Measurements from ENCODE around the gene RINL. TPM values are rescaled to one million over a fixed set of nuclear protein-coding genes. Genes with fewer than 3 reads are reported as not detected.

Gene RINL
- total and polyA plus RNA-seq, 9 donors, result 1.1 to 4.7 (median 2.6) TPM

GRCh38 chr19:38819231-38819920 lies 58.7 kb downstream of the RINL start:
- intact Hi-C loops (cut with DNase I), result no loop called here
- no peak overlapping the region for H3K27ac ChIP-seq
- TF ChIP-seq, protein P1, sequence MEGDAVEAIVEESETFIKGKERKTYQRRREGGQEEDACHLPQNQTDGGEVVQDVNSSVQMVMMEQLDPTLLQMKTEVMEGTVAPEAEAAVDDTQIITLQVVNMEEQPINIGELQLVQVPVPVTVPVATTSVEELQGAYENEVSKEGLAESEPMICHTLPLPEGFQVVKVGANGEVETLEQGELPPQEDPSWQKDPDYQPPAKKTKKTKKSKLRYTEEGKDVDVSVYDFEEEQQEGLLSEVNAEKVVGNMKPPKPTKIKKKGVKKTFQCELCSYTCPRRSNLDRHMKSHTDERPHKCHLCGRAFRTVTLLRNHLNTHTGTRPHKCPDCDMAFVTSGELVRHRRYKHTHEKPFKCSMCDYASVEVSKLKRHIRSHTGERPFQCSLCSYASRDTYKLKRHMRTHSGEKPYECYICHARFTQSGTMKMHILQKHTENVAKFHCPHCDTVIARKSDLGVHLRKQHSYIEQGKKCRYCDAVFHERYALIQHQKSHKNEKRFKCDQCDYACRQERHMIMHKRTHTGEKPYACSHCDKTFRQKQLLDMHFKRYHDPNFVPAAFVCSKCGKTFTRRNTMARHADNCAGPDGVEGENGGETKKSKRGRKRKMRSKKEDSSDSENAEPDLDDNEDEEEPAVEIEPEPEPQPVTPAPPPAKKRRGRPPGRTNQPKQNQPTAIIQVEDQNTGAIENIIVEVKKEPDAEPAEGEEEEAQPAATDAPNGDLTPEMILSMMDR (IDR thresholded peaks at IDR 0.05), result no peak
- TF ChIP-seq POLR2A (IDR thresholded peaks at IDR 0.05), result no peak
- H3K36me3 ChIP-seq, result no peaks in the 10 kb centered on the region
- DNase-seq, result peak in 3 of 5 donors; percentile 30 to 71 (median 51)
- H3K9me3 ChIP-seq, result no peaks in the 10 kb centered on the region
- no peak overlapping the region for H3K4me3 ChIP-seq
- H3K4me1 ChIP-seq (ENCODE audit: insufficient read depth), result peaks cover 3% of the 10 kb centered on the region
- WGBS, 3 donors, result 58 to 67% (median 66%) methylated on average over 13 of the region's 13 CpGs
- H3K27me3 ChIP-seq, result no peaks in the 10 kb centered on the region

Other genes with a start within 250 kb of the RINL start
- gene ACTN4, start 230.6 kb downstream of the RINL start, total RNA-seq, result 100 to 1,000 TPM; 139 to 419 (median 299) TPM
- gene ACTN4, start 230.6 kb downstream of the RINL start, polyA plus RNA-seq, result 100 to 1,000 TPM; 188 to 458 TPM
- 1 to 10 TPM in 5 of 7 donors, under 1 TPM in 2; 0.81 to 8.0 (median 3.1) TPM for gene CAPN12, start 133.8 kb downstream of the RINL start, total RNA-seq
- 1 to 10 TPM in 1 of 2 donors, under 1 TPM in 1; 0.22 to 3.6 TPM for gene CAPN12, start 133.8 kb downstream of the RINL start, polyA plus RNA-seq
- gene LGALS7, start 104.8 kb downstream of the RINL start, total RNA-seq, result under 1 TPM in 2 of 7 donors, not detected in 5; 0.69 to 0.79 TPM
- gene LGALS7, start 104.8 kb downstream of the RINL start, polyA plus RNA-seq, result under 1 TPM in 1 of 2 donors, not detected in 1; 0.84 TPM
- not detected for gene LGALS7B, start 89.1 kb downstream of the RINL start, total RNA-seq
- gene LGALS7B, start 89.1 kb downstream of the RINL start, polyA plus RNA-seq, result not detected
- 1 to 10 TPM in 4 of 7 donors, under 1 TPM in 3; 0.57 to 7.4 (median 2.2) TPM for gene LGALS4, start 65.3 kb downstream of the RINL start, total RNA-seq
- 1 to 10 TPM in 1 of 2 donors, under 1 TPM in 1; 0.80 to 1.4 TPM for gene LGALS4, start 65.3 kb downstream of the RINL start, polyA plus RNA-seq
- 100 to 1,000 TPM in 5 of 7 donors, 10 to 100 TPM in 2; 67.6 to 146 (median 113) TPM for gene ECH1, start 46.5 kb downstream of the RINL start, total RNA-seq
- gene ECH1, start 46.5 kb downstream of the RINL start, polyA plus RNA-seq, result 100 to 1,000 TPM; 202 to 243 TPM
- 100 to 1,000 TPM; 110 to 282 (median 230) TPM for gene HNRNPL, start 28.3 kb downstream of the RINL start, total RNA-seq
- gene HNRNPL, start 28.3 kb downstream of the RINL start, polyA plus RNA-seq, result 100 to 1,000 TPM; 152 to 284 TPM
- 10 to 100 TPM; 51.7 to 64.9 (median 55.7) TPM for gene SIRT2, start 21.3 kb upstream of the RINL start, total RNA-seq
- 10 to 100 TPM; 46.1 to 60.0 TPM for gene SIRT2, start 21.3 kb upstream of the RINL start, polyA plus RNA-seq
- gene NFKBIB, start 21.7 kb upstream of the RINL start, total RNA-seq, result 10 to 100 TPM in 6 of 7 donors, 1 to 10 TPM in 1; 8.5 to 19.3 (median 13.2) TPM
- 10 to 100 TPM in 1 of 2 donors, 1 to 10 TPM in 1; 3.2 to 21.6 TPM for gene NFKBIB, start 21.7 kb upstream of the RINL start, polyA plus RNA-seq
- 1 to 10 TPM in 1 of 7 donors, under 1 TPM in 4, not detected in 2; 0.50 to 1.1 (median 0.51) TPM for gene CCER2, start 33.9 kb upstream of the RINL start, total RNA-seq
- under 1 TPM in 1 of 2 donors, not detected in 1; 0.48 TPM for gene CCER2, start 33.9 kb upstream of the RINL start, polyA plus RNA-seq
- 10 to 100 TPM in 6 of 7 donors, 1 to 10 TPM in 1; 9.8 to 20.6 (median 18.0) TPM for gene SARS2, start 52.5 kb upstream of the RINL start, total RNA-seq
- gene SARS2, start 52.5 kb upstream of the RINL start, polyA plus RNA-seq, result 10 to 100 TPM in 1 of 2 donors, 1 to 10 TPM in 1; 5.0 to 20.5 TPM
- 10 to 100 TPM; 15.5 to 24.1 (median 19.7) TPM for gene MRPS12, start 52.7 kb upstream of the RINL start, total RNA-seq
- 10 to 100 TPM in 1 of 2 donors, 1 to 10 TPM in 1; 5.5 to 24.0 TPM for gene MRPS12, start 52.7 kb upstream of the RINL start, polyA plus RNA-seq
- 10 to 100 TPM; 32.7 to 52.2 (median 41.9) TPM for gene FBXO17, start 97.5 kb upstream of the RINL start, total RNA-seq
- 10 to 100 TPM; 26.7 to 35.5 TPM for gene FBXO17, start 97.5 kb upstream of the RINL start, polyA plus RNA-seq
- gene FBXO27, start 154.3 kb upstream of the RINL start, total RNA-seq, result 10 to 100 TPM in 5 of 7 donors, 1 to 10 TPM in 2; 5.7 to 21.4 (median 19.1) TPM
- 10 to 100 TPM in 1 of 2 donors, 1 to 10 TPM in 1; 6.4 to 14.7 TPM for gene FBXO27, start 154.3 kb upstream of the RINL start, polyA plus RNA-seq
- gene ACP7, start 206.1 kb upstream of the RINL start, total RNA-seq, result not detected
- gene ACP7, start 206.1 kb upstream of the RINL start, polyA plus RNA-seq, result not detected
- gene PAK4, start 247.5 kb upstream of the RINL start, total RNA-seq, result 10 to 100 TPM; 10.4 to 62.2 (median 35.4) TPM
- gene PAK4, start 247.5 kb upstream of the RINL start, polyA plus RNA-seq, result 10 to 100 TPM; 11.6 to 35.7 TPM

Measured in ovary (tissue), 9 donors.